Psoas muscle (tissue), 8 donors: Measurements from ENCODE around the gene TRHDE. TPM values are rescaled to one million over a fixed set of nuclear protein-coding genes. Genes with fewer than 3 reads are reported as not detected.

Source experiments
- ATAC-seq, 4 donors: fragments of 200-7000 bp; cut with Tn5 transposase; one replicate each; pipeline ENCODE4 v1.9.1; 2020; ENCODE audit warnings: moderate library complexity in 3 of 4, mild to moderate bottlenecking in 2 of 4
- DNase-seq, 2 donors: peaks; one replicate each; pipeline ENCODE4 v3.0.0-alpha.2; 2020
- H3K27ac ChIP-seq: fragments of 200-600 bp; one replicate; pipeline ENCODE4 v1.8.0; 2022
- H3K27me3 ChIP-seq, 3 donors: fragments of 200-600 bp in 1 of 3; one replicate each; pipeline versions ENCODE4 v1.6.1 to v1.8.0; 2013 to 2022; ENCODE audit warnings: low read length in 2 of 3, mild to moderate bottlenecking in 2 of 3, moderate library complexity in 1 of 3; ENCODE audit not compliant: insufficient read depth in 3 of 3
- H3K36me3 ChIP-seq, 2 donors: fragments of 200-600 bp in 1 of 2; one replicate each; pipeline versions ENCODE4 v1.6.1 to v1.8.0; 2013 to 2022; ENCODE audit warnings: low read depth in 1 of 2, mild to moderate bottlenecking in 1 of 2, moderate library complexity in 1 of 2; ENCODE audit not compliant: insufficient read depth in 1 of 2
- H3K4me1 ChIP-seq: fragments of 200-600 bp; one replicate; pipeline ENCODE4 v1.8.0; 2022
- H3K4me3 ChIP-seq: fragments of 200-600 bp; one replicate; pipeline ENCODE4 v1.8.0; 2022; ENCODE audit warnings: mild to moderate bottlenecking
- H3K9me3 ChIP-seq: fragments of 200-600 bp; one replicate; pipeline ENCODE4 v1.8.0; 2022
- WGBS, 3 donors: extraction: QIAGEN DNeasy Blood & Tissue Kit; methylation state at CpG; one replicate each; pipeline versions ENCODE4 v1.1.6 to v1.1.7; 2013; 5-methylcytosine and 5-hydroxymethylcytosine counted together
- intact Hi-C, 2 donors: fragments of 100-400 bp; cut with DNase I; formaldehyde crosslinking; loops; one replicate each; pipeline versions ENCODE4 v1.11.0 to v1.14.2; 2022
- polyA plus RNA-seq, 3 donors: library from polyadenylated mRNA; stranded (reverse); fragments of 200-250 nt; gene quantifications; one replicate each; pipeline ENCODE4 v1.2.3, GENCODE V29; 2013
- total RNA-seq, 4 donors: library from RNA; stranded (reverse); fragmentation: NEBNext Ultra II Directional in 2 of 4; extraction: Animal tissue kit (Norgen Biotek cat#: 25700) in 2 of 4; gene quantifications; one replicate each; pipeline versions ENCODE4 v1.2.1 to v1.2.4, GENCODE V29; 2021 to 2023
- TF ChIP-seq, protein P1 (sequence below): fragments of 200-600 bp; IDR thresholded peaks from one replicate; pipeline ENCODE4 v1.8.0; 2022; ENCODE audit warnings: antibody characterized with exemption
- donor health status: healthy with polysubstance abuse.
- donor health status: DM: no; HTN: no; CAD: no; lungs with moderate emphysema.
- donor health status: Bipolar disorder and iron deficiency.
- donor health status: healthy.
- donor health status: DM: yes; HTN: yes; CAD: no.
- donor health status: DM: no; HTN: no; CAD: no.
- donor health status: DM: no; HTN: no; CAD: no.
- donor health status: DM: yes; HTN: yes; CAD: no.

Gene TRHDE
- total and polyA plus RNA-seq, 7 donors, result 0.08 to 1.7 (median 0.60) TPM

DNA sequence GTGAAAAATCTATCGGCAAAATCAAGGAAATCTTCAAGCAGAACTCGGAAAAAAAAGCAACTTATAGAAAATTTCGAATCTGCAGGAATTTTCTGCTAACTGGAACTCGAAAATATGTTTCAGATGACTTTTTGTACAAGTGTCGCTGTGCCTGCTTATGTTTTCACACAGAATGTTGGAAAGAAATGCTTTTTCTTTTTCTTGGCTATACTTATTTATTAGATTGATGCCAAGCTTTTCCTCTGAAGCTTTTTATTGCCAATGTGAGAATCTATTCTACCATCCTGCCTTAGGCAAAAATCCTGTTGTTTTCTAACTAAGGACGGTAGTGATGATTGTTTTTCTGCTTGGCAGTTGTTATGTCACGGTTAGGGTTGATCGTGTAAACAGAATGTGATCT, 65.8 kb downstream of the TRHDE start:
- Histone ChIP-seq H3K4me3 (peak overlapping the region; percentile 30), H3K27ac (no peak overlapping the region), H3K9me3 (no peaks in the 10 kb centered on the region), H3K4me1 (peaks cover 7% of the 10 kb centered on the region), H3K36me3 (no peaks in the 10 kb centered on the region), H3K27me3 (no peaks in the 10 kb centered on the region)
- TF ChIP-seq, protein P1, sequence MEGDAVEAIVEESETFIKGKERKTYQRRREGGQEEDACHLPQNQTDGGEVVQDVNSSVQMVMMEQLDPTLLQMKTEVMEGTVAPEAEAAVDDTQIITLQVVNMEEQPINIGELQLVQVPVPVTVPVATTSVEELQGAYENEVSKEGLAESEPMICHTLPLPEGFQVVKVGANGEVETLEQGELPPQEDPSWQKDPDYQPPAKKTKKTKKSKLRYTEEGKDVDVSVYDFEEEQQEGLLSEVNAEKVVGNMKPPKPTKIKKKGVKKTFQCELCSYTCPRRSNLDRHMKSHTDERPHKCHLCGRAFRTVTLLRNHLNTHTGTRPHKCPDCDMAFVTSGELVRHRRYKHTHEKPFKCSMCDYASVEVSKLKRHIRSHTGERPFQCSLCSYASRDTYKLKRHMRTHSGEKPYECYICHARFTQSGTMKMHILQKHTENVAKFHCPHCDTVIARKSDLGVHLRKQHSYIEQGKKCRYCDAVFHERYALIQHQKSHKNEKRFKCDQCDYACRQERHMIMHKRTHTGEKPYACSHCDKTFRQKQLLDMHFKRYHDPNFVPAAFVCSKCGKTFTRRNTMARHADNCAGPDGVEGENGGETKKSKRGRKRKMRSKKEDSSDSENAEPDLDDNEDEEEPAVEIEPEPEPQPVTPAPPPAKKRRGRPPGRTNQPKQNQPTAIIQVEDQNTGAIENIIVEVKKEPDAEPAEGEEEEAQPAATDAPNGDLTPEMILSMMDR, result no peak
- no peak for ATAC-seq
- 35 to 57% (median 36%) methylated on average over 8 of the region's 8 CpGs for WGBS, 3 donors
- intact Hi-C loops, result no loop called here
- DNase-seq, result no peak

DNA sequence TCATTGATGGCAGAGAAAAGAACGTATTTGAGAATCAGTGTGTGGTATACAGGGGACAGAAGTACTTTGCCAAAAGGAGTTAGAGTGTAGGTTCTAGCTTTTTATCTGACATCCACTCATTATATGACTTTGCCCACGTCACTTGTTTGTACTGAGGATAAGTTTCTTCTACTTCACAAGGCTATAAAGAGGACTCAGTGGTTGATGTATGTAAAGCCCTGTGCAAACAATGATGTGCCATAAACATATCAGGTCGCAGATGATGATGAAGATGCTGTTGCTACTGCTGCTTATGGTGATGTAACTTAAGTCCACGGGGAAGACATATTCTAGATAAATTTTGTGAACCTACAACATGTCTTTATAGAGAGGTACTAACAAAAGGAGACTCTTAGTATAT, 66.3 kb downstream of the TRHDE start:
- intact Hi-C loops, result no loop called here
- Histone ChIP-seq H3K27ac (no peak overlapping the region), H3K4me3 (no peak overlapping the region), H3K9me3 (no peaks in the 10 kb centered on the region), H3K27me3 (no peaks in the 10 kb centered on the region), H3K4me1 (peaks cover 7% of the 10 kb centered on the region), H3K36me3 (no peaks in the 10 kb centered on the region)
- 56 to 73% (median 60%) methylated on average over 4 of the region's 4 CpGs for WGBS, 3 donors
- DNase-seq, result no peak
- TF ChIP-seq, protein P1, result no peak
- no peak for ATAC-seq

DNA sequence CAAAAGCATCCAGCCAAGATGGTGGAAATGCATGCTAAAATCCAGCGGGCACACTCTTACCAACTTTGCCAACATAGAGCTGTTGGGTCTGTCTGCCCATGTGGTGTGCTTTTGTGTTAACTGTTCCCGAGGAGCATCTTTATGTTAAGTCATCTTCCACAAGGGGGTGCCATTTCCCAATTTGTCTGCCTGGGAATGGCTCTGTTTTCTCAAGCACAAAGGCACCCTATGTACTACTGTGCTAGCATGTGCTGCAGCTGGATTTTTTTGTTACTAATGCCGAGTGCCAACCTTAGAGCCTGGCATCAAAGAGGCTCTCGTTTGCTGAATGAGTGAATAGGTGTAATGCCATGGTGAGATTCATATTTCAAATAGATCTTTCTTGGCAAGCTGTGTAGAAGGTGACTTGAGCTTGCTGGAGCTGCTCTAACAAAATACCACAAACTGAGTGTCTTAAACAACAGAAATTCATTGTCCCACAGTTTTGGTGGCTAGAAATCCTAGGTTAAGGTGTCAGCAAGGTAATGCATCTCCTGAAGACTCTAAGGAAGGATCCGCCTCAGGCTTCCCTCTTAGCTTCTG, 74.3 kb downstream of the TRHDE start:
- TF ChIP-seq, protein P1, result peak; percentile 65
- Histone ChIP-seq H3K4me1 (no peaks in the 10 kb centered on the region), H3K4me3 (no peak overlapping the region), H3K9me3 (no peaks in the 10 kb centered on the region), H3K27me3 (no peaks in the 10 kb centered on the region), H3K36me3 (no peaks in the 10 kb centered on the region), H3K27ac (no peak overlapping the region)
- ATAC-seq, result peak in 3 of 4 donors; percentile 69 to 85 (median 83)
- 24 to 30% (median 27%) methylated on average over 5 of the region's 5 CpGs for WGBS, 3 donors
- intact Hi-C loops, result loop anchor here in 1 of 2 donors (10.0 kb wide), 1 partner anchor 118 kb away; no protein-coding TSS in a partner anchor
- peak in 1 of 2 donors; percentile 12 for DNase-seq

DNA sequence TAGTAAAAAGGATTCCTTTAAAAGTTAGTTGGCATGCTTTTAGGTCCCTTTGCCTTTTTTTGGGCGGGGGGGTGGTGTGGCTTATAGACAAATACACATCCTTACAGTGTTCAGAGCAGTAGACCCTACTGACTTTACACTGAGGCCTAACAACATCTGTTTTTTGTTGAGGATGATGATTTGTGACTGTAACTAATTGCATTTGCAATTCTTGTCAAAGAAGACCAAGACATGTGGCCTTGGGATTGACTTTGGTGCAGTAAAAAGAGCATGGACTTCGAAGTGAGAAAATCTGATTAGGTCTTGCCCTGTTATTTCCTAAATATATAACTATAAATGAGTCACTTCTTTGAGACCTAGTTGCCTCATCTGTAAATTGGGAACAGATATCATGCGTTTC, 77.3 kb downstream of the TRHDE start:
- no peaks in the 10 kb centered on the region for H3K4me1 ChIP-seq
- no peak overlapping the region for H3K4me3 ChIP-seq
- no peaks in the 10 kb centered on the region for H3K36me3 ChIP-seq
- intact Hi-C loops, result loop anchor here in 1 of 2 donors (10.0 kb wide), 1 partner anchor 115 kb away; no protein-coding TSS in a partner anchor
- 41 to 44% (median 43%) methylated on average over 3 of the region's 3 CpGs for WGBS, 3 donors
- H3K27ac ChIP-seq, result no peak overlapping the region
- DNase-seq (no peak), ATAC-seq (no peak)
- TF ChIP-seq, protein P1, result no peak
- no peaks in the 10 kb centered on the region for H3K9me3 ChIP-seq
- no peaks in the 10 kb centered on the region for H3K27me3 ChIP-seq

DNA sequence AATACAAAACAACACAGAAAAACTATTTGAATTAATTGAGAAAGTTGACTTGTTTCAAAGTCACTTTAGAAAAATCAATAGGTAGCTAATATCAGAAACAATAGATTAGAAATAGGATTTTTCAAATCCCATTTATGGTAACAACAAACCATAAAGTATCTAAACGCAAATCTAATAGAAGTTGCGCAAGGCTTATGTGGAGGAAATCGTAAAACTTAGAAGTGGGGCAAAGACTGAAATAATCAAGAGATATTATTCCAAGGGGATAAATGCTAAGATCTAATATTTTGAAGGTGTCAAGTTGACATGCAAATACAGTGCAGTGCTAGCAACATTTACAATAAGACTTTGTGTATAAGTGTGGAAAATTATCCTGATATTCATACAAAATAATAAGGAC, 87.2 kb downstream of the TRHDE start:
- Histone ChIP-seq H3K4me1 (no peaks in the 10 kb centered on the region), H3K4me3 (no peak overlapping the region), H3K9me3 (no peaks in the 10 kb centered on the region), H3K27ac (no peak overlapping the region), H3K36me3 (no peaks in the 10 kb centered on the region), H3K27me3 (no peaks in the 10 kb centered on the region)
- TF ChIP-seq, protein P1, result no peak
- WGBS, 3 donors, result 92 to 94% (median 93%) methylated on average over 3 of the region's 3 CpGs
- ATAC-seq (no peak), DNase-seq (no peak)
- intact Hi-C loops, result no loop called here
